Measurements from ENCODE around the gene EPN3.
A peak's percentile ranks its signal among the peaks of the same experiment; 100 is the strongest.

The EPN3 gene

GRCh38 chr17:50493744-50494143, 38.8 kb upstream of the EPN3 start:
- H2BK15ac ChIP-seq (ENCODE audit: low read depth, poor library complexity, severe bottlenecking) = no peak overlapping the region
- no peaks in the 10 kb centered on the region for H3K4me1 ChIP-seq (ENCODE audit: control insufficient read depth, insufficient read depth, low read depth, low read length)
- 49% methylated on average over 2 of the region's 3 CpGs for WGBS
- no peak overlapping the region for H3K27ac ChIP-seq (ENCODE audit: low read length, poor library complexity, severe bottlenecking)
- H2AFZ ChIP-seq (ENCODE audit: low read depth, low read length) = no peak overlapping the region
- no peak overlapping the region for H3K4ac ChIP-seq (ENCODE audit: low read depth in 1 of 2, low read length in 2 of 2)
- H3K27me3 ChIP-seq (ENCODE audit: control insufficient read depth in 1 of 2, insufficient read depth in 1 of 2, low read length in 2 of 2) = no peaks in the 10 kb centered on the region
- H3K4me2 ChIP-seq (ENCODE audit: low read length, poor library complexity, severe bottlenecking) = no peak overlapping the region
- H3K9me3 ChIP-seq (ENCODE audit: control insufficient read depth, low read length) = no peaks in the 10 kb centered on the region
- no peak overlapping the region for H4K8ac ChIP-seq (ENCODE audit: low read length)
- no peak for DNase-seq
- no peak overlapping the region for H2BK120ac ChIP-seq (ENCODE audit: low read depth, low read length)
- no peaks in the 10 kb centered on the region for H3K79me1 ChIP-seq (replicated peaks; ENCODE audit: low read length, poor library complexity, severe bottlenecking)
- H4K91ac ChIP-seq (ENCODE audit: low read length) = no peak overlapping the region
- H3K36me3 ChIP-seq (ENCODE audit: control insufficient read depth in 1 of 2, insufficient read depth in 2 of 2, low read depth in 1 of 2, low read length in 2 of 2) = no peaks in the 10 kb centered on the region
- no peak overlapping the region for H3K23ac ChIP-seq (ENCODE audit: low read length in 2 of 2)
- H2BK12ac ChIP-seq (ENCODE audit: low read length in 2 of 2) = no peak overlapping the region
- no peak overlapping the region for H2AK5ac ChIP-seq (ENCODE audit: low read length, severe bottlenecking)
- no peak overlapping the region for H3K14ac ChIP-seq (ENCODE audit: low read length in 2 of 2)
- H2BK5ac ChIP-seq (ENCODE audit: low read depth, low read length, poor library complexity, severe bottlenecking) = no peak overlapping the region
- no peak overlapping the region for H3K4me3 ChIP-seq (ENCODE audit: insufficient read depth in 1 of 2, low read depth in 1 of 2, low read length in 2 of 2)
- no peak overlapping the region for H3K9ac ChIP-seq (ENCODE audit: low read length)
- no peak overlapping the region for H3K18ac ChIP-seq (ENCODE audit: low read depth in 1 of 2, low read length in 2 of 2)

GRCh38 chr17:50495217-50495823, 37.2 kb upstream of the EPN3 start:
- no peak overlapping the region for H4K91ac ChIP-seq (ENCODE audit: low read length)
- no peak overlapping the region for H2BK15ac ChIP-seq (ENCODE audit: low read depth, poor library complexity, severe bottlenecking)
- H2BK120ac ChIP-seq (ENCODE audit: low read depth, low read length) = no peak overlapping the region
- no peak overlapping the region for H4K8ac ChIP-seq (ENCODE audit: low read length)
- no peak overlapping the region for H2AK5ac ChIP-seq (ENCODE audit: low read length, severe bottlenecking)
- no peak overlapping the region for H3K4me3 ChIP-seq (ENCODE audit: insufficient read depth in 1 of 2, low read depth in 1 of 2, low read length in 2 of 2)
- H2BK5ac ChIP-seq (ENCODE audit: low read depth, low read length, poor library complexity, severe bottlenecking) = no peak overlapping the region
- no peak overlapping the region for H3K23ac ChIP-seq (ENCODE audit: low read length in 2 of 2)
- H3K36me3 ChIP-seq (ENCODE audit: control insufficient read depth in 1 of 2, insufficient read depth in 2 of 2, low read depth in 1 of 2, low read length in 2 of 2) = no peaks in the 10 kb centered on the region
- H3K4me2 ChIP-seq (ENCODE audit: low read length, poor library complexity, severe bottlenecking) = no peak overlapping the region
- WGBS = 95% methylated on average over 6 of the region's 8 CpGs
- DNase-seq = no peak
- no peak overlapping the region for H3K9ac ChIP-seq (ENCODE audit: low read length)
- no peak overlapping the region for H2BK12ac ChIP-seq (ENCODE audit: low read length in 2 of 2)
- H3K18ac ChIP-seq (ENCODE audit: low read depth in 1 of 2, low read length in 2 of 2) = no peak overlapping the region
- H3K14ac ChIP-seq (ENCODE audit: low read length in 2 of 2) = no peak overlapping the region
- no peaks in the 10 kb centered on the region for H3K4me1 ChIP-seq (ENCODE audit: control insufficient read depth, insufficient read depth, low read depth, low read length)
- no peaks in the 10 kb centered on the region for H3K9me3 ChIP-seq (ENCODE audit: control insufficient read depth, low read length)
- H3K27me3 ChIP-seq (ENCODE audit: control insufficient read depth in 1 of 2, insufficient read depth in 1 of 2, low read length in 2 of 2) = no peaks in the 10 kb centered on the region
- H3K27ac ChIP-seq (ENCODE audit: low read length, poor library complexity, severe bottlenecking) = no peak overlapping the region
- no peaks in the 10 kb centered on the region for H3K79me1 ChIP-seq (replicated peaks; ENCODE audit: low read length, poor library complexity, severe bottlenecking)
- no peak overlapping the region for H2AFZ ChIP-seq (ENCODE audit: low read depth, low read length)
- H3K4ac ChIP-seq (ENCODE audit: low read depth in 1 of 2, low read length in 2 of 2) = no peak overlapping the region

- Histone ChIP-seq H3K79me1 (replicated peaks; ENCODE audit: low read length, poor library complexity, severe bottlenecking) (no peaks in the 10 kb centered on the region), H3K18ac (ENCODE audit: low read depth in 1 of 2, low read length in 2 of 2) (no peak overlapping the region), H3K27me3 (ENCODE audit: control insufficient read depth in 1 of 2, insufficient read depth in 1 of 2, low read length in 2 of 2) (no peaks in the 10 kb centered on the region), H3K27ac (ENCODE audit: low read length, poor library complexity, severe bottlenecking) (no peak overlapping the region), H3K36me3 (ENCODE audit: control insufficient read depth in 1 of 2, insufficient read depth in 2 of 2, low read depth in 1 of 2, low read length in 2 of 2) (no peaks in the 10 kb centered on the region), H2BK5ac (ENCODE audit: low read depth, low read length, poor library complexity, severe bottlenecking) (no peak overlapping the region), H4K8ac (ENCODE audit: low read length) (no peak overlapping the region), H2BK15ac (ENCODE audit: low read depth, poor library complexity, severe bottlenecking) (no peak overlapping the region), H4K91ac (ENCODE audit: low read length) (no peak overlapping the region), H3K23ac (ENCODE audit: low read length in 2 of 2) (no peak overlapping the region), H3K9ac (ENCODE audit: low read length) (no peak overlapping the region), H3K4me2 (ENCODE audit: low read length, poor library complexity, severe bottlenecking) (no peak overlapping the region), H3K4me1 (ENCODE audit: control insufficient read depth, insufficient read depth, low read depth, low read length) (no peaks in the 10 kb centered on the region), H3K14ac (ENCODE audit: low read length in 2 of 2) (no peak overlapping the region), H2AK5ac (ENCODE audit: low read length, severe bottlenecking) (no peak overlapping the region), H2BK120ac (ENCODE audit: low read depth, low read length) (no peak overlapping the region), H2AFZ (ENCODE audit: low read depth, low read length) (no peak overlapping the region), H3K4ac (ENCODE audit: low read depth in 1 of 2, low read length in 2 of 2) (no peak overlapping the region), H2BK12ac (ENCODE audit: low read length in 2 of 2) (no peak overlapping the region), H3K4me3 (ENCODE audit: insufficient read depth in 1 of 2, low read depth in 1 of 2, low read length in 2 of 2) (no peak overlapping the region), H3K9me3 (ENCODE audit: control insufficient read depth, low read length) (no peaks in the 10 kb centered on the region)
- DNase-seq = no peak
- WGBS = 79% methylated on average over 8 of the region's 8 CpGs
Measured at GRCh38 chr17:50495918-50496317, 36.6 kb upstream of the EPN3 start.

GRCh38 chr17:50498021-50498874, 34.3 kb upstream of the EPN3 start:
- Histone ChIP-seq H3K27ac (ENCODE audit: low read length, poor library complexity, severe bottlenecking) (no peak overlapping the region), H3K4me1 (ENCODE audit: control insufficient read depth, insufficient read depth, low read depth, low read length) (no peaks in the 10 kb centered on the region), H3K18ac (ENCODE audit: low read depth in 1 of 2, low read length in 2 of 2) (no peak overlapping the region), H3K36me3 (ENCODE audit: control insufficient read depth in 1 of 2, insufficient read depth in 2 of 2, low read depth in 1 of 2, low read length in 2 of 2) (no peaks in the 10 kb centered on the region), H3K4ac (ENCODE audit: low read depth in 1 of 2, low read length in 2 of 2) (no peak overlapping the region), H2BK5ac (ENCODE audit: low read depth, low read length, poor library complexity, severe bottlenecking) (no peak overlapping the region), H4K8ac (ENCODE audit: low read length) (peak overlapping the region; percentile 19), H2BK15ac (ENCODE audit: low read depth, poor library complexity, severe bottlenecking) (no peak overlapping the region), H3K14ac (ENCODE audit: low read length in 2 of 2) (no peak overlapping the region), H3K4me2 (ENCODE audit: low read length, poor library complexity, severe bottlenecking) (no peak overlapping the region), H3K27me3 (ENCODE audit: control insufficient read depth in 1 of 2, insufficient read depth in 1 of 2, low read length in 2 of 2) (no peaks in the 10 kb centered on the region), H4K91ac (ENCODE audit: low read length) (no peak overlapping the region), H3K9ac (ENCODE audit: low read length) (no peak overlapping the region), H2AFZ (ENCODE audit: low read depth, low read length) (no peak overlapping the region), H3K4me3 (ENCODE audit: insufficient read depth in 1 of 2, low read depth in 1 of 2, low read length in 2 of 2) (no peak overlapping the region), H2BK12ac (ENCODE audit: low read length in 2 of 2) (no peak overlapping the region), H2BK120ac (ENCODE audit: low read depth, low read length) (no peak overlapping the region), H3K79me1 (replicated peaks; ENCODE audit: low read length, poor library complexity, severe bottlenecking) (no peaks in the 10 kb centered on the region), H3K9me3 (ENCODE audit: control insufficient read depth, low read length) (no peaks in the 10 kb centered on the region), H2AK5ac (ENCODE audit: low read length, severe bottlenecking) (no peak overlapping the region), H3K23ac (ENCODE audit: low read length in 2 of 2) (no peak overlapping the region)
- 80% methylated on average over 7 of the region's 7 CpGs for WGBS
- DNase-seq = no peak

Data from mesenchymal stem cell (in vitro differentiated cells and primary cell).